NOMO-1 treated with dmso at 0.1 percent for 144 hours (cell line): ENCODE measurements around the gene TMEM119.
"Not testable (repeated sequence)": the region's sequence is repeated elsewhere in the genome, so short reads cannot be mapped to it uniquely, and the experiment has no call there.

Source experiments
- DNase-seq: peaks from one replicate; lab custom pipeline; 2025; ENCODE audit not compliant: unreplicated experiment; lab: John Stamatoyannopoulos, UW

TMEM119 gene

GRCh38 chr12:108585864-108586263 is 12.0 kb downstream of the TMEM119 start:
- DNase-seq, result no peak

- no peak for DNase-seq
Observed at GRCh38 chr12:108584456-108585065, 13.3 kb downstream of the TMEM119 start.

DNA sequence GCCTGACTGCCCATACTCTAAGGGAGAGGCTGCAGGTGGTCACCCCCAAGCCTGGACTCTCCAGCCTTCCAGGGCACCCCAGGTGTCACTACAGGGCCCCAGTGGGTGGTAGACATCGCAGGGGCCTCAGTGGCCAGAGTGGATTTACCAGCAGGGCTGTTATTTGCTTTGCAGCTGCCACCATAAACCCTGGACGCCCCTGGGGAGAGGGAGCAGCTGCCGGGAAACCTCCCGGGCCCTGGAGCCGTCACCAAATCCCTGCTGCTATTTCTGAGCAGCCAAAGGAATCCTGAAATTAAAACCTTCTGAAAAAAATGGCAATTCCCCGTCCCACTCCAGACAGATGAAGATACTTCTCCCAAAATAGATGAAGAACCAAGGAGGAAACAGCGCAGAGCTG is 13.9 kb downstream of the TMEM119 start:
- DNase-seq, result no peak

- no peak for DNase-seq
Observed at GRCh38 chr12:108582978-108583770, 14.7 kb downstream of the TMEM119 start.

DNA sequence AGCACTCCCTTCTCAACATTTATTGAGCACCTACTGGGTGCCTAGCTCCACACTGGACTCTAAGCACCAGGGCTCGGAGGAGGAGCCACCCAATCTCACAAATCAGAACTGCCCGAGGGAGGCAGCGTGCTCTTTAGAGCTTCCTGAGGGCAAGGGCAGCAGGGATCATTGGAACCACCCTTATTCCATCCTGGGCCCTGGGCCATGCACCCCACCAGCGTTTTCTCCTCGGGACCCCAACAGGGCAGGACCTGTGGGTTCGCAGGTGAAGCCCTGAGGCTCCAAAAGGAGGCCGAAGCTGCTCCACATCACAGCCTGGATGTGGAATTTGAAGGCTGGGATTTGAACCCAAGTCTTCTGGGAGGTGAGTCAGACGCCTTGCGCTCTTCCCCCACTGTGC is 15.4 kb downstream of the TMEM119 start:
- DNase-seq, result no peak

DNA sequence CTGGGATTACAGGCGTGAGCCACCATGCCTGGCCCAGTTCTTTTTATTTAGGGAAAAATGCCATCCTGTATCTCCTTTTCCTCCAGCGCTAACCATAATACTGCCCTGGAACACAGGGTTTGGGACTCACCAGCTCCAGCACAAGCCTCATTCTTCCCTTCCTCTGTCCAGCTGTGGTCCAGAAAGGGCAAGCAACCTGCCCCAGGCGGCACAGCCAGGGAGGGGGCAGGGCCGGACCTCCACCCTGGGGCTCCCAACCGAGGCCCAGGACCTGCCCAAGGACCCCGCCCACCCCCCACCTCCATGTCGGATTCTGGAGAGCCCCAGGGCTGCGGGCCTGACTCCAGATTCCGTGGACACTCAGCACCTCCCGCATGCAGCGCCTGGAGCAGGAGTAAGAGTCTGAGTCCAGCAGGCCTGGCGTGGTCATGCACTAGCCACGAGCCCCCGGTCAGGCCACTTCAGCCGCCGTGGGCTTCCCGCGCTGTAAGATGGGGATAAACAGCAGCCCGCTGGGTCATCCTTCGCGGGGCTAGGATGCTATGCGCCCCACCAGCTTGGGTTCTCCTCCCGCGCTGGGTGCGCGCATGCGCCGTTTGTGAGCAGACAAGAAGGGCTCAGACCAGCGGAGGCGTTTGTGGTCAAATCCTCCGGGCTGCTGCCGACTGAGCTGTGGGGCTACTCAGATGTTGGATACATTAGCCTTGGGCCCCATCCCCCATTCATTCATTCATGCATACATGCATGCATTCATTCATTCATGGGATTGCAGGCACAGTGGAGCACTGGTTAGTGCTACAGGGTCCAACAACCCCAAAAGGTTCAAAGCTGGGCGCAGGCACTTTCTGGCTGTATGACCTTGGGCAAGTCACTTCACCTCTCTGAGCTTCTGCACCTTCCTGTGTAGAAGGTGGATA is 16.3 kb downstream of the TMEM119 start:
- DNase-seq, result no peak

DNA sequence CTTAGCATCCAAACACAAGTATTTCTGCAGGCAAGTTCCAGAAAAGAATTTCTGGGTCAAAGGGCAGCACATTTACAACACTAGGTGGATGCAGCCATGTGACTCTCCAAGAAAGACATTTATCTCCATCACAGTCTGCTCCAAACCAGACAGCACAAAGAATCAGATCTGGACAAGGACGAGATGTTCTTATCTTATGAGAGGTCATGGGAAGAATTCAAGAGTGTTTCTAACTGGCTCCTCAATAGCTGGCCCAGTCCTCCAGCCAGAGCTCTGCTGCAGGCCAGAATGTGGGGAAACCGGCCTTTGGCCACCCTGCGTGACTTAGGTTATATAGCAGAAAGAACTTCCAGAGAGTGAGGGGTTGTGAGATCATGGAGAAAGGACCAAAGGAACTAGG is 17.4 kb downstream of the TMEM119 start:
- DNase-seq, result no peak

DNA sequence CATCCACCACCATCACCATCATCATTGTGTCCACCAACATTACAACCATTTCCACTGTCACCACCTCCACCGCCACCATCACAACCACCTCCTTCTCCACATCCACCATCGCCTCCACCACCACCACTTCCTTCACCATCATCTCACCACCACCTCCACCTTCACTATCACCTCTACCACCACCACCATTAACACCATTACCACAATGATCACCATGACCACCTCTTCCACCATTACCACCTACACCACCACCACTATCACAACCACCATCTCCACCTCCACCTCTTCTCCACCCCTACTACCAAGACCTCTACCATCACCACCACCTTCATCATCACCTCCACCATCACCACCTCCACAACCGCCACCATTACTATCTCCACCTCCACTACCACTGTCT is 19.1 kb downstream of the TMEM119 start:
- no peak for DNase-seq

GRCh38 chr12:108578264-108578663 is 19.6 kb downstream of the TMEM119 start:
- DNase-seq, result no peak

GRCh38 chr12:108577458-108577857 is 20.4 kb downstream of the TMEM119 start:
- no peak for DNase-seq

DNA sequence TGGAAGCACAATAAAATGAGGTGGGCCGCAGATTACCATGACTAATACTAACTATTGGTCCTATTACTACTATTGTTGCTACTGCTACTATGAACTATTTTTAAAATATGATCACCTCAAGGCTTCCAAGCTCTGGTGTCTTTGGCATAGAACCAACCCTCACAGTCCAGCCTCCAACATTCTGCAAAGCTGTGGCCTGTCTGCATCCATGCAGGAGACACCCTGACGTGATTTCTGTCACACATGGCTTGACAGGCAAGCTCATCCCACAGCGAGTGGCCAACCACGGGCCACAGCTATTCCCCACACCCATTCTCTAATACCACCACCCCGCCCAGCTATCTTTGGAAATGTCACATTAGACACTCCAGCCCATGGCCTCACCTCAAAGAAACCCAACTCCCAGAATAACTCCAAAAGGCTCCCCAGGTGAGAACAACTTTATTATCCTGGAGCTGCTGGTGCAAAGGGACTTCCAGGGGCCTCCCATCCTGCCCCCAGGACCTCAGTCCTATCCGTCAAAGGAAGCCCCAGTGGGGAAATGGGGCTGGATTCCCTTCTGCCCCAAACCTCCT is 21.1 kb downstream of the TMEM119 start:
- no peak for DNase-seq

DNA sequence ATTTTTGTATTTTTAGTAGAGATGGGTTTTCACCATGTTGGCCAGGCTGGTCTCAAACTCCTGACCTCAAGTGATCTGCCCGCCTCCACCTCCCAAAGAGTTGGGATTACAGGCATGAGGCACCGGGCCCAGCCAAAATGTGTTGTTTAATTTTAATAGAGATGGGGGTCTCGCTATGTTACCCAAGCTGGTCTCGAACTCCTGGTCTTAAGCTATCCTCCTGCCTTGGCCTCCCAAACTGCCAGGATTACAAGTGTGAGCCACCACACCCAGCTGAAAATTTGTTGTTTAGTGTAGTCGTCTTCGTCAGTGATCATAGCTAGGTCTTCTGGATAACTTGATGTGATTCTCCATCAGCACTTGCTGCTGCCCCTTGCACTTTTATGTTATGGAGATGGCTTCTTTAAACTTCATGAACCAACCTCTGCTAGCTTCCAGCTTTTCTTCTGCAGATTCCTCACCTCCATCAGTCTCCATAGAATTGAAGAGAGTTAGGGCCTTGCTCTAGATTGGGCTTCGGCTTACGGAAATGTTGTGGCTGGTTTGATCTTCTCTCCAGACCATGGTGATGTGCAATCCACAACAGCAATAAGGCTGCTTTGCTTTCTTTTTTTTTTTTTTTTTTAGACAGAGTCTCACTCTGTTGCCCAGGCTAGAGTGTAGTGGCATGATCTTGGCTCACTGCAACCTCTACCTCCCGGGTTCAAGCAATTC is 22.5 kb downstream of the TMEM119 start:
- DNase-seq, result no peak

DNA sequence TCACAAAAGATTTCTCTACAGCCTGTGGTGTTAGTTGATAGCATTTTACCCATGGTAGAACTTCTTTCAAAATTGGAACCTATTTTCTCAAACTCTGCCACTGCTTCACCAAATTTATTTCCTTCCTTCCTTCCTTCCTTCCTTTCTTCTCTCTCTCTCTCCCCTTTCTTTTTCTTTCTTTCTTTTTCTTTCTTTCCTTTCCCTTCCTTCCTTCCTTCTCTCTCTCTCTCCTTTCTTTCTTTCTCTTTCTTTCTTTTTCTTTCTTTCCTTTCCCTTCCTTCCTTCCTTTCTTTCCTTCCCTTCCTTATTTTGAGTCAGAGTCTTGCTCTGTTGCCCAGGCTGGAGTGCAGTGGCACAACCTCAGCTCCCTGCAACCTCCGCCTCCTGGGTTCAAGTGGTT is 23.6 kb downstream of the TMEM119 start:
- DNase-seq, result not testable (repeated sequence)

DNA sequence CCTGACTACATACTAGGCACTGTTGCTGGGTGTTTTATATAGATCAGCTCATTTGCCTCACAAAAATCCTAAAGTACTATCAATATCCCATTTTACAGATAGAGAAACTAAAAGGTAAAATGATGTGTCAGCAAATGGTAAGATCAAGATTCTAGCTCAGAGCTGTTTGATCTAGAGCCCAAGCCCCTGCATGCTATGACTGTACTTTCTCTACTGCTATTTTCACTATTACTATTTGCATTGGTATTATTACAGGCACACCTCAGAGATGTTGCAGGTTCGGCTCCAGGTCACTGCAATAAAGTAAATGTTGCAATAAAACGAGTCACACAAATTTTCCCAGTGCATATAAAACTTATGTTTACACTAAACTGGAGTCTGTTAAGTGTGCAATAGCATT is 24.6 kb downstream of the TMEM119 start:
- DNase-seq, result no peak

DNA sequence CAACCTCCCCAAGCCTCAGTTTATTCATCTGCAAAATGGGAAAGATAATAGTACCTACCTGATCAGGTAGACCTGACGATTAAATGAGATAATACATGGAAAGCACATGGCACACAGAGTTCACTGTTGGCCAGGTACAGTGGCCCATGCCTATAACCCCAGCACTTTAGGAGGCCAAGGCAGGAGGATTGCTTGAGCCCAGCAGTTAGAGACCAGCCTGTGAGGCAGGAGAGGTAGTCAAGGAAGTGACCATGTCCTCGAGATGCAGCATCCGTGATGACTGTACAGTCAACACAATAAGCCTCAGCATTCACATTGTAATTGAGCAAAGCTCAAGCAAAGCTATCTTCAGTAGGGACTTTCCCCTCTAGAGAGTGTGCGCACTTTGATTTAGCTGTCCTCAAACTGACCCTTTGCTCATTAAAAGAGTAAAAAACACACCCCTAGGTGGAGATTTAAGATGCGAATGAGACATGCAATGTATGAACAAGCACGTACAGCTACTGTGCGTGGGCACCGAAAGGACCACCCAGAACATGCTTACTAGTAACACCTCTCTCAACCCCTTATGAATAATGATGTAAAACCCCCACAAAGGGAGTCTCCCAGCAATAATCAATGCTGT is 25.6 kb downstream of the TMEM119 start:
- DNase-seq, result no peak

DNA sequence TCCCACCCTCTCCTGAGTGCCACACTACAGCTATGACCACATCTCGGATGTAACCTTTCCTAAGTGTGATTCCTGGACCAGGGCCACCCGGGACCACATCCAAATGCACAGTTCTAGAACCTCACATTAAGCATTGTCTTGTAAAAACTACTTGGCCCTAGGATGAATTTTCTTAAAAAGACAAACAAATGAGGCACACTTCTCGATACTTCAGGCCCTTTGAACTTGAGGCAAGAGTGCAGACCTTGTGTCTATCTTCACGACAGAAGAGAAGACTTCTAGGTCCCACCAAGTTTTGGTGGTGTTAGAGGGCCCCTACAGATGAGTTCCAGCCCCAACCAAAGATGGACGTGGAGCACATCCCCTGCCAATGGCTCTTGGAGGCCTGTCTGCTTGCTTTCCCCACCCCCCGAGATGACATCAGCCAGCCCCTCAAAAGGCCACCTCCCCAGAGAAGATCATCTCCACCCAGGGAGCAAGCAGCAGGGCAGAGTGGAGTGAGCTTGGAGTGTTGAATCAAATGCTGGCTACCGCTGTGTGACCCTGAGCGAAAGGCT is 26.2 kb downstream of the TMEM119 start:
- no peak for DNase-seq

DNA sequence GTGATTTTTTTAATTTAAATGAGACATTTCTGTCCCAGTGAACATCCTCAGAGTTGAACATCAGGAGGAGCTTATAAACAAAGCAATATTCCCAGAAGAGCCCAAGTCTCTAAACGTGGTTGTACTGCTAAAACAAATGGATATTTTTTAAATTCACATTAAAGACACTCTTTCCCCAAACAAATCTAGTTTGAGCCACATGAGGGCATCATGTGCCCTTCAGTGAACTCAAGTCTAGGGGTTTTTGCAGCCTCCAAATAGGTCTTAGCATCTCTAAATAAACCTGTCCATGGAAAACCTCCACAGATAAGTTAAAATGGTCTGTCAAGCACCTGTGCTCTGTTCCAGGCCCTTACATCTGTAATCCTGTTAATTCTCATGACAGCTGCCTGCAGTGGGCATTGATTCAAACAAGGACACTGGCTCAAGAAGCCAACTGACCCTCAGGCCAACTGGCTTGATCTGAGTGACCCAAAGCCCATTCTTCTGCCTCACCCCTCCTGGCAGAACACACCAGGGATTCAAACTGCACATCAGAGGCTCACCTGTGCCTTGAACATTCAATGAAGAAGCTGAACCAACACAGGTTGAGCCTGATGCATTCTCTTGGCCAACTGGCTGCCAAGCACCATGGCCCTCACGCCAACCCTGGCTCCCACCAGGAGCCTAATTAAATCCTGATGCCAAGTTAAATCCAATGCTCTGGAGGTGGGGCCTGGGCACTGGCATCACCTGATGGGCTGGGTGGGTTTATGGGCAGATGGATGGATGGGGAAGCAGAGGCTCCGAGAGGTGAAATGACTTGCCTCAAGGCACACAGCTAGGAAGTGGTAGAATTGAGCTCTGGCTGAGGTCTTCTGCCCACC is 26.9 kb downstream of the TMEM119 start:
- no peak for DNase-seq

DNA sequence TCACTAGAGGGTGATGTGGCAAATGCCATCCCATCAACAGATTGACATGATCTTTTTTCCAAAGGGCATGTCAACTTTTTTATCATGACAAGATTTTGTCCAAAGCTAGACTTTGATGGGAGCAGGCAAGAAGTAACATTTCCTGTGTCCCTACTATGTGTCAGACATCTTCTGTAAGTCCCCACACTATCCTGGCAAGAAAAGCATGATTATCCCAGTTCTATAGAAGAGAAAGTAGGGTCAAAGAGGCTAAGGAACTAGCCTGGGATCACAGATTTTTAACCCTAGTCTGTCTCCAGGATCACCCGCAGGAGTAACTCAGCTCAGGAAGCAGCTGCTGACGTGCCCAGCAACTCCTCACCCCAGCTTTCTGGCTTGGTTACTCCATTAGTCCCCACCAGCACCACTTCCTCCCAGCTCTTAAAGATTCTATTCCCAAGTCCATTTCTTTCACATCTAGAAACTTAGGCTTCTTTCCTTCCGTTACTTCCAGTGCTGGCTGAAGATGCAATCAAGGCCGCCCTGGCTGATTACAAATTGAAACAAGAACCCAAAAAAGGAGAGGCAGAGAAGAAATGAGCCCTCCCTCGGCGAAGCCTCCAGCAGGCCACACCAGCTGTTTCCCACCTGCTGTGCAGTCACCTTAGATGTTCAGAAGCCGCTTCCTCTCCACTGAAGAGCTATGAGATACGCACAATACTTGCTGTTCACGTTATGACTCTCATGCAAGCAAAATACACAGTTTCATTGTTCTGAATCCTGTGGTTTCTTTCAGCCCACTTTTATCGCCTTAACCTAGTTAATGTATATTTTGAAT is 29.3 kb downstream of the TMEM119 start:
- no peak for DNase-seq
